Panc1 (cell line): ENCODE data around the gene SLC6A19. TPM values are rescaled to one million over a fixed set of nuclear protein-coding genes. Genes with fewer than 3 reads are reported as not detected.

Source experiments
- ATAC-seq: fragments of 200-7000 bp; cut with Tn5 transposase; 2 replicates; pipeline ENCODE4 v1.9.1; 2020; ENCODE audit warnings: mild to moderate bottlenecking, moderate library complexity
- BruUV-seq: library from RNA; stranded (reverse); fragments of 400-500 nt; replicated peaks from 2 replicates; lab custom pipeline; 2021; lab: Mats Ljungman, UMichigan
- CTCF ChIA-PET: fragments of 300-600 bp; sonication (Branson Sonifier 250); formaldehyde crosslinking; loops from one replicate; lab custom pipeline; 2022; ENCODE audit warnings: antibody characterized with exemption; lab: Charles Lee
- POLR2A ChIA-PET: fragments of 300-600 bp; sonication (Branson Sonifier 250); formaldehyde crosslinking; loops from one replicate; lab custom pipeline; 2022; ENCODE audit warnings: antibody characterized with exemption; lab: Charles Lee
- DNase-seq: peaks from one replicate; pipeline ENCODE4 v3.0.0-alpha.2; 2010; ENCODE audit warnings: low read depth, low spot score
- H3K27ac ChIP-seq: 2 replicates; pipeline ENCODE4 v1.5.1; 2011; ENCODE audit warnings: mild to moderate bottlenecking, low read length, inconsistent platforms
- H3K27me3 ChIP-seq: fragments of 200-500 bp; sonication (Bioruptor generic); 2 replicates; pipeline ENCODE4 v1.6.0; 2014; ENCODE audit warnings: low read length, inconsistent platforms; ENCODE audit not compliant: control insufficient read depth, insufficient read depth
- H3K36me3 ChIP-seq: fragments of 200-500 bp; sonication (Bioruptor generic); 2 replicates; pipeline ENCODE4 v1.5.1; 2014; ENCODE audit warnings: inconsistent platforms, mild to moderate bottlenecking, low read length, moderate library complexity; ENCODE audit not compliant: control insufficient read depth, insufficient read depth
- H3K4me1 ChIP-seq: 2 replicates; pipeline ENCODE4 v1.5.1; 2011; ENCODE audit warnings: inconsistent platforms, mild to moderate bottlenecking, low read length, moderate library complexity; ENCODE audit not compliant: control insufficient read depth, insufficient read depth
- H3K4me3 ChIP-seq, 2 experiments: 2 replicates each; pipeline ENCODE4 v1.5.1; 2011 to 2012; ENCODE audit warnings: low read depth in 2 of 2, low read length in 2 of 2, mild to moderate bottlenecking in 2 of 2, inconsistent platforms in 1 of 2, moderate library complexity in 1 of 2
- H3K9me3 ChIP-seq: fragments of 200-500 bp; sonication (Bioruptor generic); 2 replicates; pipeline ENCODE4 v1.5.1; 2014; ENCODE audit warnings: low read depth, mild to moderate bottlenecking, inconsistent platforms, low read length, moderate library complexity; ENCODE audit not compliant: control insufficient read depth, insufficient read depth
- CTCF ChIP-seq: fragments of 450-650 bp; IDR thresholded peaks from 2 replicates; pipeline ENCODE4 v1.5.1; 2017; ENCODE audit warnings: mild to moderate bottlenecking
- POLR2AphosphoS5 ChIP-seq: IDR thresholded peaks from 2 replicates; pipeline ENCODE4 v1.6.1; 2012; ENCODE audit warnings: mild to moderate bottlenecking, low read depth, low read length, moderate library complexity
- REST ChIP-seq, 2 experiments: IDR thresholded peaks; 2 replicates each; pipeline ENCODE4 v1.6.1; 2011 to 2012; ENCODE audit warnings: low read depth in 2 of 2, control low read depth in 1 of 2, low read length in 1 of 2, mild to moderate bottlenecking in 1 of 2, moderate library complexity in 1 of 2; ENCODE audit not compliant: insufficient read depth in 1 of 2
- SIN3A ChIP-seq: IDR thresholded peaks from 2 replicates; pipeline ENCODE4 v1.6.1; 2012; ENCODE audit warnings: low read depth, mild to moderate bottlenecking, low read length, moderate library complexity, borderline replicate concordance; ENCODE audit not compliant: insufficient read depth
- TCF7L2 ChIP-seq: IDR thresholded peaks from 2 replicates; pipeline ENCODE4 v1.6.1; 2011; ENCODE audit warnings: mild to moderate bottlenecking, low read depth, low read length, inconsistent platforms
- in situ Hi-C: cut with HindIII; loops from 2 replicates; pipeline ENCODE4 v1.10.0; 2016; ENCODE audit warnings: low sequenced_read_pairs, low pct_unique_long_range_greater_than_20kb
- intact Hi-C: fragments of 100-400 bp; cut with micrococcal nuclease; formaldehyde crosslinking; loops from one replicate; pipeline ENCODE4 v1.10.0; 2022; ENCODE audit not compliant: unreplicated experiment
- total RNA-seq: library from RNA; stranded (reverse); gene quantifications from one replicate; pipeline ENCODE4 v1.2.1, GENCODE V29; 2021; ENCODE audit not compliant: unreplicated experiment

SLC6A19 gene
- total RNA-seq, 1 experiment from 2014 or later: 0.23 TPM

- intact Hi-C loops (no loop called here), in situ Hi-C loops (no loop called here)
- ATAC-seq: no peak
- no peak overlapping the region for H3K4me3 ChIP-seq
- no TSS peak for BruUV-seq
- ChIA-PET CTCF (no interaction called here), POLR2A (no interaction called here)
- no peaks in the 10 kb centered on the region for H3K36me3 ChIP-seq
- no peaks in the 10 kb centered on the region for H3K9me3 ChIP-seq
- TF ChIP-seq REST (IDR thresholded peaks at IDR 0.05; ENCODE audit: insufficient read depth in 1 of 2, low read depth in 2 of 2, low read length in 1 of 2) (no peak), TCF7L2 (no peak), CTCF (no peak), POLR2AphosphoS5 (no peak), SIN3A (no peak)
- no peaks in the 10 kb centered on the region for H3K4me1 ChIP-seq
- no peaks in the 10 kb centered on the region for H3K27me3 ChIP-seq
- no peak for DNase-seq
- H3K27ac ChIP-seq: no peak overlapping the region
Observed at GRCh38 chr5:1218351-1219080, 17.1 kb downstream of the SLC6A19 start.

- ChIA-PET POLR2A (no interaction called here), CTCF (no interaction called here)
- intact Hi-C loops: no loop called here
- in situ Hi-C loops: no loop called here
- BruUV-seq: no TSS peak
- Histone ChIP-seq H3K27me3 (no peaks in the 10 kb centered on the region), H3K27ac (no peak overlapping the region), H3K4me3 (no peak overlapping the region), H3K4me1 (no peaks in the 10 kb centered on the region), H3K36me3 (no peaks in the 10 kb centered on the region), H3K9me3 (no peaks in the 10 kb centered on the region)
- ATAC-seq (no peak), DNase-seq (no peak)
- TF ChIP-seq TCF7L2: no peak
- no peak for TF ChIP-seq CTCF
- TF ChIP-seq POLR2AphosphoS5: no peak
- no peak for TF ChIP-seq SIN3A
- TF ChIP-seq REST (IDR thresholded peaks at IDR 0.05; ENCODE audit: insufficient read depth in 1 of 2, low read depth in 2 of 2, low read length in 1 of 2): no peak
Observed at GRCh38 chr5:1219098-1219767, 17.8 kb downstream of the SLC6A19 start.
